Memory B cell (primary cell): ENCODE data around the gene SDS.

Experiments
- ATAC-seq: fragments of 150-1000 bp; cut with Tn5 transposase; 2 replicates; pipeline ENCODE4 v1.10.0; 2021; ENCODE audit warnings: low read depth, mild to moderate bottlenecking, moderate library complexity
- DNase-seq, 2 donors: peaks; one replicate each; pipeline ENCODE4 v3.0.0; 2022; ENCODE audit warnings: low spot score in 2 of 2
- H3K27ac Mint-ChIP-seq: one replicate; pipeline ENCODE4 v1.8.0; 2022; ENCODE audit warnings: mild to moderate bottlenecking, moderate library complexity, mixed read lengths
- H3K27me3 Mint-ChIP-seq: one replicate; pipeline ENCODE4 v1.8.0; 2022; ENCODE audit warnings: mixed read lengths
- H3K36me3 Mint-ChIP-seq: one replicate; pipeline ENCODE4 v1.8.0; 2022; ENCODE audit warnings: mild to moderate bottlenecking, mixed read lengths
- H3K4me1 Mint-ChIP-seq: one replicate; pipeline ENCODE4 v1.8.0; 2022; ENCODE audit warnings: mixed read lengths
- H3K4me3 Mint-ChIP-seq: one replicate; pipeline ENCODE4 v1.8.0; 2022; ENCODE audit warnings: mild to moderate bottlenecking, moderate library complexity, mixed read lengths
- H3K9me3 Mint-ChIP-seq: one replicate; pipeline ENCODE4 v1.8.0; 2022; ENCODE audit warnings: mixed read lengths

Gene SDS

DNA sequence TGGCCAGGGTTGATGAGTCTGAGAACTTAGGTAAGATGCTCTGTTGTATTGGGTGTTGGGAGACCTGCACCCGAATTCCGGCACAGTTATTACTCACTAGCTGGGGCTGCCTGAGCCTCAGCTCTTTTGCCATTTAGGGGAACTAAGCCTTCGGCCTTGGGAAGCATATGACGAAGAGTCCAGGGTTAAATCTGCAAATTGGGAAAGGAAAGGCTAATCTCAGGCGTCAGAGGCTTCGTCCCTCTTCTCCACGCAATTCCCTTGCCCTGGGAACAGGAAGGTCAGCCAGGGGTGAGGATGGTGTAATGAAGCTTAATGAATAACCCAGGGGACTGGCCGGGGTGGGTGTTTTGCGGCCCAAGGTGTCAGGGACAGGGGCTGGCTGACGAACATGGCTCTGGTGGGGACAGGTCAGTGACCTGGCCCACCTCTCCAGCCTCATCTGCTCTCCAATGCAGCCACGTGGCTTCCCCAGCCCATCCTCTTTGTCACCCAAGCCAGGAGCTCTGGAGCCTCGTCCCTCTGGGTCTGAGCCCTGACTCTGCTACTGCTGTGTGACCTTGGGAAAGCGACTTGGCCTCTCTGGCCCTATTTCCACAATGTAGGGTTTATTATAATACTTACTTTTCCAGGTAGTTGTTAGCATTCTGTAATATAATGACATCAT, 14.7 kb upstream of the SDS start:
- H3K4me1 Mint-ChIP-seq, result peaks cover 12% of the 10 kb centered on the region
- ATAC-seq (no peak), DNase-seq (no peak)
- H3K36me3 Mint-ChIP-seq, result peaks cover 2% of the 10 kb centered on the region
- H3K9me3 Mint-ChIP-seq, result peaks cover 2% of the 10 kb centered on the region
- peaks cover 2% of the 10 kb centered on the region for H3K27me3 Mint-ChIP-seq
- H3K27ac Mint-ChIP-seq, result no peak overlapping the region
- no peak overlapping the region for H3K4me3 Mint-ChIP-seq

DNA sequence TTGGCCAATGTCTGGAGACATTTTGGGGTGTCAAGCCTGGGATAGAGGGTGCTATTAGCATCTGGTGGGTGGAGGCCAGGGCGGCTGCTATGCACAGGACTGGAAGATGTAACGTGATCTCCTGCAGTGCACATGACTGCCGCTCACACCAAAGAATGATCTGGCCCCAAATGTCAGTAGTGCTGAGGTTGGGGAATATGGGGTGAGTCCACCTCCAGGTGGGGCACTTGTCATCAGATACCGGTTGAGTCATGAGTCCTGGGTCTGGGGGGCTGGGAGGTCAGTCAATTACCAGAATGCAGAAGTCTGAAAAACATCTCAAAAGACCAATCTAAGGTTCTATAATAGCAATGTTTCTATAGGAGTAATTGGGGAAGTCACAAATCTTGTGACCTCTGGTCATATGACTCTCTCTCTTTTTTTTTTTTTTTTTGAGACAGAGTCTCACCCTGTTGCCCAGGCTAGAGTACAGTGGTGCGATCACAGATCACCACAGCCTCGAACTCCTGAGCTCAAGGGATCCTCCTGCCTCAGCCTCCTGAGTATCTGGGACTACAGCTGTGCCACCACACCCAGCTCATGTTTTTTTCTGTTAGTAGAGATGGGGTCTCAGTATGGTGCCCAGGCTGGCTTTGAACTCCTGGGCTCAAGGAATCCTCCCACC, 12.5 kb upstream of the SDS start:
- no peak overlapping the region for H3K27ac Mint-ChIP-seq
- H3K27me3 Mint-ChIP-seq, result peaks cover 5% of the 10 kb centered on the region
- H3K4me1 Mint-ChIP-seq, result peaks cover 6% of the 10 kb centered on the region
- H3K4me3 Mint-ChIP-seq, result no peak overlapping the region
- H3K36me3 Mint-ChIP-seq, result peaks cover 2% of the 10 kb centered on the region
- DNase-seq, result no peak
- peaks cover 2% of the 10 kb centered on the region for H3K9me3 Mint-ChIP-seq
- ATAC-seq, result peak; percentile 75

DNA sequence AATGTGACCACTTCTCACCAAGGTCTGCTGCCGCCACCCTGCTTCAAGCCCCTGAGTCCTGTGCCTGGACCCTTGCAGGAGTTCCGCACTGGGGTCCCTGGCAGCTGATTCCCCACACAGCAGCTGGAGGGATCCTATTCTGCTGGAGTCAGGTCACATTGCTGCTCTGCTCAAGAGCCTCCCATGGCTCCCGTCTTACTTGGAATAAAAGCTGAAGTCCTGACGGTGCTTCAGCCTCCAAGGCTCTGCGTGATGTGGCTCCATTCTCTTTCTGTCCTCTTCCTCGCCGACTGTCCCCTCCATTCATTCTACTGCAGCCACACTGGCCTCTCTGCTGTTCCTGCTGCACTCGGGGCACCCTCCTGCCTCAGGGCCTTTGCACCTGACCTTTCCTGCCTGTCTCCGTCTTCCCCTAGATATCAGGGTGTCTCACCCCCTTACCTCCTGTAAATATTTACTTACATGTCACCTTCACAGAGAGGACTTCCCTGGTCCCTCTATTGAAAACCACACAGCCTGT, 10.9 kb upstream of the SDS start:
- peaks cover 12% of the 10 kb centered on the region for H3K27me3 Mint-ChIP-seq
- DNase-seq (no peak), ATAC-seq (no peak)
- H3K9me3 Mint-ChIP-seq, result peaks cover 2% of the 10 kb centered on the region
- H3K4me1 Mint-ChIP-seq, result peaks cover 6% of the 10 kb centered on the region
- H3K4me3 Mint-ChIP-seq, result no peak overlapping the region
- peaks cover 2% of the 10 kb centered on the region for H3K36me3 Mint-ChIP-seq
- H3K27ac Mint-ChIP-seq, result no peak overlapping the region

DNA sequence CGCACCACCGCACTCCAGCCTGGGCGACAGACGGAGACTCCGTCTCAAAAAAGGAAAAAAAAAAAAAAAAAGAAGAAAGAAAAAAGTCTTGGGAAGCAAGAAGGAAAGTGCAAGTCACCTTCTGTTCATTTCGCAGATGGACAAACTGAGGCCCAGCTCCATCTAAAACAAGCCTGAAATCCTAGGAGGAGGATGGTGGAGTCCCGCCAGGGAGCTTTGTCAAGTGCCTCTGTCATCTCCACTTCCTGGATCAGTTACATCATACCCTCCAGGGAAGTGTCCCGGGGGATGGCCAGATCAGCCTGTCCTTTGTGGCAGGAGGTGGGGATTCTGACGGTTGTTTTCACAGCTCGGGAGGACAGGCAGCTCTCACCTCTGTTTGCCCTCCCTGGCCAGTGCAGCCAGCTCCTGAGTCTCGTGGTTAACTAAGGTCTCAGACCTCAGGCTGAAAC, 9.8 kb upstream of the SDS start:
- H3K9me3 Mint-ChIP-seq, result peaks cover 2% of the 10 kb centered on the region
- H3K27ac Mint-ChIP-seq, result no peak overlapping the region
- peaks cover 13% of the 10 kb centered on the region for H3K27me3 Mint-ChIP-seq
- H3K36me3 Mint-ChIP-seq, result peaks cover 2% of the 10 kb centered on the region
- ATAC-seq, result no peak
- no peak overlapping the region for H3K4me3 Mint-ChIP-seq
- DNase-seq, result no peak
- peaks cover 6% of the 10 kb centered on the region for H3K4me1 Mint-ChIP-seq

DNA sequence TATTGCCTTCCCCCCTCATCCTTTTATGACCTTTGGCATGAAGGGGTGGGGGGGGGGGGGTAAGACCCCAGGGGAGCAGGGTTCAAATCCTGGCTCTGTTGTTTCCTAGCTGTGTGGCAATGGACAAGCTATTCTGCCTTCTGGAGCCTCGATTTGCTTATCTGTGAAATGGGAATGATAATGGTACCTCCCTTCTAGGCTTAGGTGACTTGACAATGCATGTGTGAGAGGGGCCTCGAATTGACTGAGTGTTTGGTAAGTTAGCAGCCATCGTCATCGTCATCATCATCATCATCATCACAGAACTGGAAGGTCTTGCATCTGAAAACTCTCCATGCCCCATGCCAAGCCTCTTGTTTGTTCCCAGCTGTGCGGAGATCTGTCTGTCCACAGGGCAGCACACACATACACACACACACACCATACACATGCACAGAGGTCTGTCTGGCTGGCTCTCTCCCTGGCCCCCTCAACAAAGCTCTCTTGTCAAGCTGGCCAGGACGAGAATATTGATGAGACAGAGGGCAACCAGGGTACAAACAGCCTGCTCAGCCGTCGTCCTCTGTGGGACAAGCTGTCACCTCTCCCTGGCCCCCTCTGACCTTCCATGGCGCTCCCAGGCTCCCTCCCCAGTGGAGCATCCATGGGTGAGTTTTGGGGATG, 5.9 kb upstream of the SDS start:
- H3K4me3 Mint-ChIP-seq, result no peak overlapping the region
- ATAC-seq, result no peak
- no peaks in the 10 kb centered on the region for H3K9me3 Mint-ChIP-seq
- H3K36me3 Mint-ChIP-seq, result no peaks in the 10 kb centered on the region
- H3K27me3 Mint-ChIP-seq, result peaks cover 12% of the 10 kb centered on the region
- no peaks in the 10 kb centered on the region for H3K4me1 Mint-ChIP-seq
- DNase-seq, result no peak
- no peak overlapping the region for H3K27ac Mint-ChIP-seq

GRCh38 chr12:113408756-113409298, 5.1 kb upstream of the SDS start:
- Mint-ChIP-seq H3K36me3 (no peaks in the 10 kb centered on the region), H3K4me1 (no peaks in the 10 kb centered on the region), H3K27me3 (peaks cover 12% of the 10 kb centered on the region), H3K4me3 (no peak overlapping the region), H3K9me3 (no peaks in the 10 kb centered on the region), H3K27ac (no peak overlapping the region)
- no peak for ATAC-seq
- DNase-seq, result no peak

DNA sequence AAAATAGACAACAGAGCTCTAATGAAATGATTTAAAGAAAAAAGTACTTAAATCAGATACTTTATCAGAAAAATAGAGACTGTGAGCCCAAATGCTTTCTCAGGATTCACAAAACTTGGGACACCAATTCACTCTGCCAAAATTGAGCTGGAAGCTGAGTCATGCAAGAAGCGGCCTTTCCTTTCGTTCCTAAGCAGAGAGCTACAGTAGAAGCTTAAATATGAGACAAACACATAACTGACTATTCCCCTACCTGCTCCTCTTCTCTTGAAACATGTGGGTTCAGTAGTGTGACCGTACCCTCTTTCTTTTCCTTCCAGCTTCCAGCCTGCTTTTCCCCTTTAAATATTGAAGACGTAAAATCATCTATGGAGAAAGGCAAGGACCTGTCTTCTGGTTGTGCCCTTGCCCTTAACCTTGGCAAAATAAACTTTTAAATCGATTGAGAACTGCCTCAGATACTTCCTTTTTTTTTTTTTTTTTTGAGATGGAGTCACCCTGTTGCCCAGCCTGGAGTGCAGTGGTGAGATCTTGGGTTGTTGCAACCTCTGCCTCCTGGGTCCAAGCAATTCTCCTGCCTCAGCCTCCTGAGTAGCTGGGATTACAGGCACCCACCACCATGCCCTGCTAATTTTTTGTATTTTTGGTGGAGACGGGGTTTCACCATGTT, 4.4 kb upstream of the SDS start:
- Mint-ChIP-seq H3K4me3 (no peak overlapping the region), H3K27me3 (peaks cover 12% of the 10 kb centered on the region), H3K27ac (no peak overlapping the region), H3K36me3 (no peaks in the 10 kb centered on the region), H3K9me3 (no peaks in the 10 kb centered on the region), H3K4me1 (no peaks in the 10 kb centered on the region)
- DNase-seq (no peak), ATAC-seq (no peak)

- ATAC-seq (no peak), DNase-seq (no peak)
- Mint-ChIP-seq H3K4me3 (no peak overlapping the region), H3K36me3 (no peaks in the 10 kb centered on the region), H3K4me1 (no peaks in the 10 kb centered on the region), H3K27me3 (peaks cover 9% of the 10 kb centered on the region), H3K27ac (no peak overlapping the region), H3K9me3 (no peaks in the 10 kb centered on the region)
These were observed 2.0 kb upstream of the SDS start for GRCh38 chr12:113405694-113406093.

- DNase-seq (no peak), ATAC-seq (no peak)
- no peak overlapping the region for H3K4me3 Mint-ChIP-seq
- H3K4me1 Mint-ChIP-seq, result peaks cover 2% of the 10 kb centered on the region
- no peaks in the 10 kb centered on the region for H3K9me3 Mint-ChIP-seq
- peaks cover 10% of the 10 kb centered on the region for H3K27me3 Mint-ChIP-seq
- no peaks in the 10 kb centered on the region for H3K36me3 Mint-ChIP-seq
- no peak overlapping the region for H3K27ac Mint-ChIP-seq
These were observed 964 bp downstream of the SDS start for GRCh38 chr12:113402586-113403260.

DNA sequence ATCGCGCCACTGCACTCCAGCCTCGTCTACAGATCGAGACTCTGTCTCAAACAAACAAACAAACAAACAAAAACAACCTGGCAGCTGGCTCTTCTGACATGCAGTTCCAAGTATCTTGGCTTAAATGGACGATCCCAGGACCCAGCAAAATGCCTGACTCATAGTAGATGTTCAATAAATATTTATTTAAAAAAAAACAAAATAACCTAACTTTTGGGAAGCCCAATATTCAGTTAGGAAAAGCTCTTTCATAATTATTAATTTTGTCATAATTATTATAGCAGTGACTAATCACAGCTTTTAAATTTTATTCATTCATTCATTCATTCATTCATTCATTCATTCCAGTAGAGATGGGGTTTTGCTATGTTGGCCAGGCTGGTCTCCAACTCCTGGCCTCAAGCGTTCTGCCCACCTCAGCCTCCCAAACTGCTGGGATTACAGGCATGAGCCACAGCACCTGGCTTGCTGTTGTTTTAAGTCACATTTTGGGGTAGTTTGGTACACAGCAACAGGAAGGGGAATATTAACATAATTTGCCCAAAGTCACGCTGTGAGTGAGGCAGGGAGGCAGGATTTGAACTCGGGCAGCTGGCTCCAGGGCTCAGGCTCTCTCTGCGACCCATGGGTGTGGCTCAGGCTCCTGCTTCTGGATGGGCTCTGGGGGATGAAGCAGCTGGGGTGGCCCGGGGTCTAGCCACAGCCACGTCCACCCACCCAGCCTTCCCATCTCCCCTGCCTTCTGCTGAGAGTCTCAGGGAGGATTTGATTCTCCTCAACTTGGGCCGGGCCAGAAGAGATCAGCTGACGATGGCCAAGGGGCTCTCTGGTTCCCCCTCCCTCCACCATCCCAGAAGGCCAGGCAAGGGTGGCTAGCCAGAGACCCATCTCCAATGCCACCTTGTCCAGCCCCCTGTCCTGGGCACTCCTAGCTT, 2.4 kb downstream of the SDS start:
- H3K4me3 Mint-ChIP-seq, result no peak overlapping the region
- ATAC-seq (no peak), DNase-seq (no peak)
- peaks cover 11% of the 10 kb centered on the region for H3K27me3 Mint-ChIP-seq
- no peak overlapping the region for H3K27ac Mint-ChIP-seq
- no peaks in the 10 kb centered on the region for H3K36me3 Mint-ChIP-seq
- peaks cover 2% of the 10 kb centered on the region for H3K4me1 Mint-ChIP-seq
- H3K9me3 Mint-ChIP-seq, result no peaks in the 10 kb centered on the region

GRCh38 chr12:113400362-113400761, 3.3 kb downstream of the SDS start:
- H3K27ac Mint-ChIP-seq, result no peak overlapping the region
- no peak for DNase-seq
- peaks cover 2% of the 10 kb centered on the region for H3K9me3 Mint-ChIP-seq
- H3K4me3 Mint-ChIP-seq, result no peak overlapping the region
- peaks cover 2% of the 10 kb centered on the region for H3K4me1 Mint-ChIP-seq
- ATAC-seq, result no peak
- peaks cover 11% of the 10 kb centered on the region for H3K27me3 Mint-ChIP-seq
- H3K36me3 Mint-ChIP-seq, result no peaks in the 10 kb centered on the region

- H3K27me3 Mint-ChIP-seq, result peaks cover 11% of the 10 kb centered on the region
- no peak overlapping the region for H3K4me3 Mint-ChIP-seq
- H3K4me1 Mint-ChIP-seq, result peaks cover 2% of the 10 kb centered on the region
- ATAC-seq (no peak), DNase-seq (no peak)
- peaks cover 2% of the 10 kb centered on the region for H3K9me3 Mint-ChIP-seq
- H3K36me3 Mint-ChIP-seq, result no peaks in the 10 kb centered on the region
- no peak overlapping the region for H3K27ac Mint-ChIP-seq
These were observed 4.2 kb downstream of the SDS start for GRCh38 chr12:113399490-113399889.
